DND-41 (cell line): ENCODE results near the gene SERTAD2.

Source experiments
- CTCF ChIP-seq: IDR thresholded peaks from 2 replicates; pipeline ENCODE4 v1.5.1; 2012; ENCODE audit warnings: borderline replicate concordance, low read length, moderate library complexity, mild to moderate bottlenecking; ENCODE audit not compliant: poor library complexity, severe bottlenecking; ENCODE audit errors: extremely low read depth
- EZH2 ChIP-seq: IDR thresholded peaks from 3 replicates; pipeline ENCODE4 v1.6.1; 2012; ENCODE audit warnings: borderline replicate concordance, low read depth, mild to moderate bottlenecking, moderate library complexity, low read length, inconsistent platforms; ENCODE audit not compliant: severe bottlenecking

- TF ChIP-seq CTCF (no peak), EZH2 (no peak)
Measured at GRCh38 chr2:64606479-64607363, 47.0 kb downstream of the SERTAD2 start.
